Measurements from ENCODE around the gene UCKL1.
A peak's percentile ranks its signal among the peaks of the same experiment; 100 is the strongest.
"Not testable (repeated sequence)": the region's sequence is repeated elsewhere in the genome, so short reads cannot be mapped to it uniquely, and the experiment has no call there.

UCKL1 gene

GRCh38 chr20:63917811-63918210 is 38.4 kb downstream of the UCKL1 start:
- no peak for DNase-seq

GRCh38 chr20:63916371-63916939 is 39.8 kb downstream of the UCKL1 start:
- not testable (repeated sequence) for DNase-seq

- no peak for DNase-seq
Measured at GRCh38 chr20:63915471-63915870, 40.7 kb downstream of the UCKL1 start.

GRCh38 chr20:63913768-63914167 is 42.4 kb downstream of the UCKL1 start:
- no peak for DNase-seq

DNA sequence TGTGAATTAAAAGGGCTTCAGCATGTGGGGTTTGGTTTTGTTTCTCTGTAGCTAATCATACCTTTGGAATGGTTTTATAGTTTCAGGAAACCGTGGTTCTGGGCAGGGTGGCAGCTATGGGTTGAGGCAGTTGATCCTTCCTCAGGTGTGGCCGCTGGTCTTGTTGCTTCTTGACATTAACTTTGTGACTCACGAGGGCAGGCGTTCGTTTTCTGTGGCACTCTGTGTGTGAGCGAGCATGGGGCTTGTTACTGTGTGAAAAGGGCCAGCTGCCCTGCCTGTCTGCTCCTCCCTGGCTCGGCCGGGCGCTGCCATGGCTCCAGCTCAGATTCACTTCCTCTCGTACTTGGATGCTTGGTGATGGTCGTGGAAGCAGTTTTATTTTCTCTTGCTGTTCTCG is 45.0 kb downstream of the UCKL1 start:
- DNase-seq = no peak

DNA sequence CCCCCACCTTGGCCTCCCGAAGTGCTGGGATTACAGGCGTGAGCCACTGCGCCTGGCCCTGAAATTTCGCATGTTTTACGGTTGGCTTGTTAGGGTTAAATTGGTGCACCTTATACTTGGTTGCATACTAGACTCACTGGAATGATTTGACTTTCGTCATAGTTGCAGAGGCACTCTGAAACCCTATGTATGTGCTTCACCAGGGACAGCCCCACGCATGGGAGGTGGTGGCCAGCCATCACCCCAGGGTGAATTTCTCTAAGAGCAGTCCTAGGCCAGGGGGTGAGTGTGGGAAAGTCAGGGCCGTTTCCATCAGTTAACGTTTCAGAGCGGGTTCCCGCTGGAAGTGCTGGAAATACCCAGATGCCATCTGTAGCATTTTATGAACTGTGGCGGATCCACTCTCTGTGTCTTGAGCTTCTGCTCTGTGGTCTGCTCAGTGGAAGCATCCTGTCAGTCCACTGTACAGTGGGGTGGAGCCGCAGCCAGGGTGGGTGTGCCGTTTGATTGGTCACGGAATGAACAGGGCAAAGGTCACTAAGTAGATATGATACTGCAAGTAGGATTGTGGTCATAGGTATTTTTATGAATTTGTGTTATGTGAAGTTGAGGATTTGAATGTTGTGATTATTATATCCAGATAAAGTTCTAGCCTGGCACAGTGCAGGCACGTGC is 48.1 kb downstream of the UCKL1 start:
- no peak for DNase-seq

- no peak for DNase-seq
Measured at GRCh38 chr20:63903796-63904561, 52.2 kb downstream of the UCKL1 start.

GRCh38 chr20:63900413-63900812 is 55.8 kb downstream of the UCKL1 start:
- no peak for DNase-seq

DNA sequence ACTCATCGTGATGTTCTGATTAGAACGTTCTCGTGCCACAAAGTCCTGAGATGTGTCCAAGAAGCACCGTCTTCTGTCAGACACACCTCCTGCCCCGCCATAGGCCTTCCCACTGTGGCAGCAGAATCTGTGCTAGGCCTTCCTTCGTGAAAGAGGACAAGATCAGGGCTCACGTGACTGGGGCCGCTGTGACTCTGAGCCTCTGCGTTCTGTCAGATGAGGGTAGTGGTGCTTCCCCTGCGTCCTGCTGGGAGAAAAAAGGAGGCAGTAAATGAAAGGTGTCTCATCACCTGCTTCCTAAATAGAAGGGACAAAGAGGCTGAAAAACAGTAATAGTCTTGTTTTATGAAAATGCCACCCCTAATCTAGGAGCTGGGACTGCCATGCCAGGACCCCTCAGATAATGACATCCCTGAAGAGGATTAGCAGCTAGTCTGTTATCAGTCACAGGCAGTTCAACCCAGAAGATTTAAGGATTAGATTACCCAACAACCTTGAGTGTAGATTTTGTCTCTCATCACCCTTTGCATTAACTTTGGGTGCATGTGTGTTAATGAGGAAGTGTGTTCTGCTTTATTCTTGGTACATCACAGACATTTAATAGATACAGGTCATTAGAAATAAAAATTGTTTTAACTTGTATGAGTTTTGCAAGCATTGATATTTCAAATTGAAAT is 57.2 kb downstream of the UCKL1 start:
- DNase-seq = no peak

DNA sequence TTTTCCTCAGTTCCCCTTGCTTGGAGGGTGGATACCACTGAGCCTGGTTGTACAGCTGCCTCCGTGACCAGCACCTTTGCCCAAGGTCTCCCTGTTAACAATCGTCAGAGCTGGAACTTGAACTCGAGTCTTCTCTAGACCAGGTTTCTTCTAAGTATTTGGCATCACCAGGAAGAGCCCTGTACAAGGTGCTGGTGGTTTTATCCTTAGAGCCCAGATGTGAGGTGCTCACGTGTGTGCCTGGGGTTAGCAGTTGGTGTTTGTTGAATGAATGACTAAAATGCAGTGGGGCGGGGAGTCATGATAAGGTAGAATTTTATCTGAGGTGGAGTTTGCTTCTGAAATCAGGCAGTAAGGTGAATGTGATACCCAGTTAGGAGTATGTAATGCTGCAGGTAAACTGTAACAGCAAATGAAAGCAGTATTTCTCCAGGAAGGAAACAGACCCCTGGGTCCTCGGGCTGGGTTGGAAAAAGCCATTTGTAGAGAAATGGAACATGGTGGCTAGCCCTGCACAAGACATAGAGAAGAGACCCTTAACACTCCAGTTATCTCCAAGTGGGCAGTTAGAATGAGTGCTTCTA is 58.1 kb downstream of the UCKL1 start:
- no peak for DNase-seq

DNA sequence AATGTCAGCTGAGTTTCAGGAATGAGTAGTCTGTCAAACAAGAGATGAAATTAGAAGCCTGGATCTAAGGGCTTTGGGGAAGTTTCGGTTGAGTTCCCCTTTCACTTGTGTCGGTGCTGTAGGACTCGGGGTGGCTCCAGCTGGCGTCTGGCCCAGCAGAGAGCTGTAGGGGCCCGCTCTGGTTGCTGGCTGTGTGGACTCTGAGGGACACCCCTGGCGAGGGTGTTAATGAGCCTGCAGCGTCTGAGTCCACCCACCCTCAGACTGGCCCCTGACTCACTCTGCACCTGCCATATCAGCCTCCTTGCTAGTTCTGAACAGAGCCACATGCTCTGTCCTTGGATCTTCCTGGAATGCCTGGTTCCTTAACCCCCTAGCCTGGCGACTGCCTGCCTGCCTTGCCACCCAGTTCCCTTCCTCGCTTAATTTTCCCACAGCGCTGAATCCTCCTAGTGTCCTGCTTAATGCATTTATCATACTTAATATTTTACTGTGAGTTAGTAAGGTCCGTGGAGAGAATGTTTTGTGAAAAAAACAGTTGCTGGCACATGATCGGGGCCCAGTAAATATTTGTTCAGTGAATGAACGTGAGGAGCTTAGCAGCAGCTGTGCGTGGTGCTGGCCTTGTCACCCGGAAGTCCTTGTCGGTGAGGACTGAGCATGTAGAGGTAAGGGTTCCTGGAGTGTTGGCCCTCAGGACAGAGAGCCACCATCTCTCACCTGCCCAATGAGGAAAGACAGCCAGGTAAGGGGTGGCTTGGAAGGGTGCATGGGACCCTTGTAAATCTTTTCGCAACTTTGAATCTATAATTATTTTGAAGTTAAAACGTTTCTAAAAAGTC is 59.7 kb downstream of the UCKL1 start:
- peak; percentile 62 for DNase-seq

DNA sequence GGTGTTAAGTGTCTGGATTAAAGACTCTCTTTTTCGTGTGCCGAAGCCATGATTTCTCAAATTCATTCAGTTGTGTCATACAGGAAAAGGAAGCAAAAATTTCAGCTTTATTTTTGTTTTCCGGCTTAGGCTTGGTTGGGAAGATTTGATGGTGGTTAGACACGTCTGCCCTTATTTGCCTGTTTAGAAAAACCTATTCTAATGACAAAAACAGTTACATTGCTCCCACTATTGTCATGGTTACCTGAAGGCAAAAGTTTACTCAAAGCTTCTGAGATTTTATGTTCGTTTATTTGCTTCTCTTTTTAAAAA is 60.3 kb downstream of the UCKL1 start:
- DNase-seq = no peak

- no peak for DNase-seq
Measured at GRCh38 chr20:63895202-63895951, 60.8 kb downstream of the UCKL1 start.

DNA sequence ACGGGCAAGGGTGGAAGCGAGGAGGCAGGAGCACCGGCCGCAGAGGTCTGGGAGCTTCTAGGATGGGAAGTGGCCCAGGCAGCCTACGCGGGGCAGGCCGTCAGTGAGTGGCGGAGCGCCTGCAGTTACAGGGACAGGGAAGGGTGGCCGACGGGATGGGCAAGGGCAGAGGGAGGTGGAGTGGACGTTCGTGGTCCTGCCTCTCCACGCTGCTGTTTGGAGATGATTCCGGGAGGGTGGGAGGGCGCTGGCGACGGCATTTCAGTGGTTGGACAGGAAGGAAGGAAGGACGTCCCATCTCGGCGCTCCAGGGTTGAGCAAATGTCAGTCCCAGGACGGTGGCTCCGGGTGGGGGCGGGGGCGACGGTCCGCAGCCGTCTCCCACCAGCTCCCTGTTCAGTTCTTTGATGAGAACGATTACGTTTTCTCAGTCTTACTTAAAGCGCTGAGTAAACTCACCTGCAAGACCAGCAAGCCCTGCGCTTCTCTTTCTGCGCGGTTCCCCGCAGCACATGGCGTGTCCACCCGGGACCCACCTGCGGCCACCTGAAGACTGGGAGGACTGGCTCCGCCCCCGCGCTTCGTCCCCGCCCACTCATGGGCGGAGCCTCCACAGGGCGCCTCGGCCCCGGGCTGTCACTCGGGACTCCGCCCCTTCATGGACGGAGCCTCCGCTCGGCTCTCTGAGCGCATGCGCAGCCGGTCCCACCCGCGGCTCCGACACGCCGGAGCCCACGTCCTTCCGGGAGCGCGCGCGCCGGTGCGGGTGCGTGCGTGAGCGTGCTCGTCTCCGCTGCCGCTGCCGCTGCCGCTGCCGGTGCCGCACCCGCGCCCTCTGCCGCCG is 61.6 kb downstream of the UCKL1 start, which contains the start of gene DNAJC5:
Gene DNAJC5 (plus strand): TSS at position 769 of the 844 bp plus-strand sequence. CDS start 33,220 bp downstream, outside the sequence.
- peak; percentile 74 for DNase-seq

DNA sequence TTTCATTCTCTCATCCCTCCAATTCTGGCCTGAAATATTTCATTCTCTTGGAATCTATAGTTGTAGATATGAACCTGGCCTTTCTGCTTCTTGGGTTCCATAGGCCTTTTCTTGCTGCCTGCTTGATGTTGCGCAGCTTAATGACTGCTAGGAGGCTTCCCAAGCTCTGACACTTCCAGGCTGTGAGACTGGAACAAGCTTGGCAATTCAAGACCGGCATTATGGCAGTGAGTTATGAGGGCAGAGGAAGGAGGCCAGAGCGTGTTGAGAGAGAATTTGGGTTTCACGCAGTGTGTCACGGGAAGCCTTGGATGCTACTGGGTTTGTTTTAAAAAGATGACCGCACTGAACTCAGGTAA is 62.2 kb downstream of the UCKL1 start:
- DNase-seq = no peak

GRCh38 chr20:63892402-63892801 is 63.8 kb downstream of the UCKL1 start:
- DNase-seq = no peak

- DNase-seq = no peak
Measured at GRCh38 chr20:63891061-63892002, 64.9 kb downstream of the UCKL1 start.

DNA sequence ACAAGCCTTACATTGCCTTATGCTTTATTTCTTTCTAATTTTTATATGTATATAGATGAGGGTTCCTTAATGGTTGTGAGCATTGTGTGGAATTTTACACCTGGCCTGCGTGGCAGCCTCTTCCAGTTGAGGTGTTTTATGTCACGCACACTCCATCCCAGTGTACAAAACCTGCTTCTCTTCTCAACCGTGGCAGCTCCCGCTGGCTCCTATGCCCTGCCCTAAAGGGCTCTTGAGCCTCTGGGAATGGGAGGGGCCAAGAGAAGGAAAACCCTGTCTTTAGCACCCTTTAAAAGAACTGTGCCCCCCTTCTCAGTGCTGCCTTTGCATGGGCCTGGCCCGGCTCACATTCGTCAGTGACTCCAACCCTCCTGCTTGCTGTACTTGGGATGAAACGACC is 65.6 kb downstream of the UCKL1 start:
- DNase-seq = no peak

- no peak for DNase-seq
Measured at GRCh38 chr20:63890201-63890576, 66.0 kb downstream of the UCKL1 start.

Data from NCI-H510A (cell line).